Activated CD8-positive, alpha-beta memory T cell treated with anti-CD3 and anti-CD28 coated beads, Interleukin-2, amount 50 U/mL, for 24 hours (primary cell): ENCODE measurements around the gene CDH4.

Experiments used
- DNase-seq: peaks from one replicate; pipeline ENCODE4 v3.0.0-alpha.2; 2020; ENCODE audit errors: extremely low read depth

CDH4 gene

DNA sequence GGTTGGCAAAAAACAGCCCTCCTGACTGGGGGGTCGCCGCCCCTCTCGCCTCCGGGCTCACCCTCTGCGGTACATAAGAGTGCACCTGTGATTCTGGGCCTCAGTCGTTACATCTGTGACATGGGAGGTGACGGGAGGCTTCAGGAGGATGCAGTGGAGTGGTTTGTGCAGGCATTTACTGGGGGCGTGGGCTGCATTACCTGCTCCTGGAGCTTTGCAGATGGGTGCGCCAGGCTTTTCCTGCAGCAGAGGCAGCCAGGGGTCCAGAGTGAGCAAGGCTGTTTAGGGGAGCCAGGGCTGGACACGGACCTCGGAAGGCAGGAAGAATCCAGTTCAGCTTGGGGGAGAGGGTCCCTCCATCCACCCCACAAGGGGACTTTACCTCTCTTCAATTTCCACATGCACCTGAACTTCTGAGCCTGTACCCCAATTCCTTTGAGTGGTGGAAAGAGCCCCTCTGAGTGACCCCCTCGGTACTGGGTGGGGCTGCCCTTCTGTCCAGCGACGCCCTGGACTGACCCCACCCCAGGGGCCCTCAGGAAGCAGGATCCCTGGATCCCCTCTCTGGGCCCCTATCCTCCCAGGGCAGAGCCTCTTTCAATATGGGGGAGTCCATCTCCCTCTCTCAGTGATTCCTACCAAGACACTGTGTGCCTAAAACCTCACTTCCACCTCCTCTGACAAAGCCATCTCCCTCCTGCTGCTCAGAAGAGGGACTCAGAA lies 679.6 kb downstream of the CDH4 start:
- DNase-seq, result no peak

DNA sequence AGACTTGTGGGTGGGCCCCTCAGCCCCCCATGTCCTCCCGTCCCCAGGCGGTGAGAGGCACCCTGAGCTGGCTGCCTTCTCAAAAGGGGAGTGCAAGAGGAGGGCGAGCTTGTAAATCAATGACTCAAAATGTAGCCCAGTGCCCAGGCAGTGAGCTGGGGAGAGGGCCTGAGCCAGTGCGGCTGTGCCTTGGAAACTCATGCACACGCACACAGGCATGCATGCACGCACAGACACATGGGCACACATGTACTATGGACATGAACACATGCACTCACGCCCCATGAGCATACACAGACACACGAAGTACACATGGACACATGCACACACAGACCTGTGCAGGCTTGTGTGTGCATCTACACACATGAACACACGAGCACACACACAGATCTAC lies 680.1 kb downstream of the CDH4 start:
- DNase-seq, result no peak

DNA sequence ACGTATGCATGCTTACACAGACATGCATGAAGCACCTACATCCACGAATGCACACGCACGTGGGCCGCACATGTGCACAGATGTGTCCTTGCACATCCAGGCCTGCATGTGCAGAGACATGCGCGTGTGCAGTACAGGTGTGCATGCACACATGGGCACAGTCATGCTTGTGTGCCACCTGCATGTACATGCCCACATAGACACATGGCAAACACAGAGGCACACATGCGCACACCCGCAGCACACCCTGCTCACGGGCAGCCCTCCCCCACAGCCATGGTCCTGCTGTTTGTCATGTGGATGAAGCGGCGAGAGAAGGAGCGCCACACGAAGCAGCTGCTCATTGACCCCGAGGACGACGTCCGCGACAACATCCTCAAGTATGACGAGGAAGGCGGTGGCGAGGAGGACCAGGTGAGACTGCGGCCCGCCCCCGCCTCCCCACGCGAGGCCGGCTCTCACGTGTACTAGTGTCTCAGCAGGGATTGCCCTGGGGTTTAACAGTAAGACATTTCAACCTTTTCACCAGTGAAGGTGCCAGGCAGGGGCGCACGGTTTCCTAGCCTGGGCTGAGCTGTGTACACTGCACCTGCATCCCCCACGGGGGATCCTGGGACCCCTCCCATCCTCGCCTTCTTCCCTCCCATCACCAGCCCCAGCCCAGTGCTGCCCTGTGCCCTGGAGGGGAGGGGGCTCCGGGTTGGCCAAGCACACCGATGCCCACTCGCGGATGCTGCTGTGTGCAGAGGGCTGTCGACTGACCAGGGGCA lies 680.8 kb downstream of the CDH4 start:
- DNase-seq, result no peak

DNA sequence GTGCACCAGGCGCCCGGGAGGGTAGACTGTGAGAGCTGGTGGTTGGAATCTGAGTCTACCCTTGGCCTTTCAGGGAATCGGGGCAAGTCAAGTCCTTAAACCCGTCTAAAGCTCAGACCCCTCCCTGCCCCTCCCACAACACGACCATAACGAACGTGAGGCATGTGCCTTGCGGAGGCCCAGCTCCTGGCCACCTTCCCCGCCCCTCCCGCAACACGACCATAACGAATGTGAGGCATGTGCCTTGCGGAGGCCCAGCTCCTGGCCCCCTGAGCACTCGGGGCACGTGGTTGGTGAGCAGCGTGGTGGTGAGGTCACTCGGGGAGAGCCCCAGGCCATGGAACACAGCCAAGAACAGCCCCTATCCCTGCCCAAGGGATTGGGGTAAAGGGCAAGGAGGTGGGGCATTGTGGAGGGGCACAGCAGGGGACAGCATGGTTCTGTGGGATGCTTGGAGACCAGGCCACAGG lies 681.5 kb downstream of the CDH4 start:
- no peak for DNase-seq

DNA sequence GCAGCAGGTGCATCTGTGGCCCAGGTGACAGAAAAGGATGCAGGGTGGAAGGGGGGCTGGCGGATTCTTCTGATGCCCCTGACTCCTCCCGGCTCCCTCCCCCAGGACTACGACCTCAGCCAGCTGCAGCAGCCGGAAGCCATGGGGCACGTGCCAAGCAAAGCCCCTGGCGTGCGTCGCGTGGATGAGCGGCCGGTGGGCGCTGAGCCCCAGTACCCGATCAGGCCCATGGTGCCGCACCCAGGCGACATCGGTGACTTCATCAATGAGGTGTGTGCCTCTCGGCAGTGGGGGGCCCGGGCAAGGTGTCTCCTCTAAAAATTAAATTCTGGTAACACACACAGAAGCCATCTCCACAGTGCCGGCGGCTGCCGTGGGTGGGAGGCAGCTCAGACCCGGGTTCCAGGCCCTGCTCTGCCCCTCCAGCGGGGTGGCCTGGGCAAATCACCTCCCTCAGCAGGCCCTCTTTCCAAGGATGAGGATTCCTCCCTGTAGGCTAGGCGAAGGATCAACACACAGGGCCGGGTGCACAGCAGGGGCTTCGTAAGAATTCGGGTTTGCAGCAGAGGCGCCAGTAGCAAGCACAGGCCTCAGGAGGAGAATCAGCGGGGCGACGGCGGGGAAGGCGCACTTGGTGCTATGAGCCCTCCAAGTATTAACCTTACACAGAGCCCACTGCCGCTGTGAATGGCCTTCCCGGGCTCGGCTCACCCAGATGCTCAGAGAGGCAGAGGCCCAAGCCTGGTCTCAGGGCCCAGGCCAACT lies 682.1 kb downstream of the CDH4 start:
- no peak for DNase-seq

DNA sequence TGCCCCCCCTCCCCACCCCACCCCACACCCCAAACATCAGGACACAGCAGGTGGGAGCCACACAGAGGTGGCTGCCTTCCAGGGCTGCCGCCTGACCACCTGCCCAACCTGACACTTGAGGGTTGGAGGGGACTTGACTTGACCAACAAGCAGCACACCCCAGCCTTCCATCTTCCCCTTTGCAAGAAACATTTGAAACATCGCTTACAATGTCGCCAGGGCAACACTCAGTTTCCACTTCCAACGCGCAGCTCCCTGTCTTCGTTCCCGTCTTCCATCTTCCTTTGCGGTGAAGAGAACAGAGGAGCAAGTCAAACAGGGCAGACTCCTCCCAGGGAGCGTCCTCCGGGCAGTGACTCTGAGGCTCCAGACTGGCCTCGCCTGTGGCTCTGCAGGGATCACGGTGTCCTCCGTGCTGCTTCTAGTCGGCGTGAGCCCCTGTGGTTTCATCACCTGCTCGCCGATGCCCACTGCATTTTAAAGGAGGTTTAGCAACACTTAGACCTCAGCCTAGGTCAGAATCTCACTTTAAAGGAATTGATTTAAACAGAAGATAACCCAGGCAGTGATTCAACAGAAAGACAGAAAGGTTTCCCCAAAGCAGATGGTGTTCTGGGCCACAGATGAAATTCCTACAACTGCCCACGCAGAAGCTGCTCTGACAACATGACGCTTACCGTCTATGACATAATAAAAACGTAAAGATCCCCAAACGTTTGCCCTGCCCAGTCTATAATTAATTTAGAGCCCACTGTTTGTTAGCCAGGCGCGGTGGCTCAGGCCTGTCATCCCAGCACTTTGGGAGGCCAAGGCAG lies 682.9 kb downstream of the CDH4 start:
- DNase-seq, result no peak

DNA sequence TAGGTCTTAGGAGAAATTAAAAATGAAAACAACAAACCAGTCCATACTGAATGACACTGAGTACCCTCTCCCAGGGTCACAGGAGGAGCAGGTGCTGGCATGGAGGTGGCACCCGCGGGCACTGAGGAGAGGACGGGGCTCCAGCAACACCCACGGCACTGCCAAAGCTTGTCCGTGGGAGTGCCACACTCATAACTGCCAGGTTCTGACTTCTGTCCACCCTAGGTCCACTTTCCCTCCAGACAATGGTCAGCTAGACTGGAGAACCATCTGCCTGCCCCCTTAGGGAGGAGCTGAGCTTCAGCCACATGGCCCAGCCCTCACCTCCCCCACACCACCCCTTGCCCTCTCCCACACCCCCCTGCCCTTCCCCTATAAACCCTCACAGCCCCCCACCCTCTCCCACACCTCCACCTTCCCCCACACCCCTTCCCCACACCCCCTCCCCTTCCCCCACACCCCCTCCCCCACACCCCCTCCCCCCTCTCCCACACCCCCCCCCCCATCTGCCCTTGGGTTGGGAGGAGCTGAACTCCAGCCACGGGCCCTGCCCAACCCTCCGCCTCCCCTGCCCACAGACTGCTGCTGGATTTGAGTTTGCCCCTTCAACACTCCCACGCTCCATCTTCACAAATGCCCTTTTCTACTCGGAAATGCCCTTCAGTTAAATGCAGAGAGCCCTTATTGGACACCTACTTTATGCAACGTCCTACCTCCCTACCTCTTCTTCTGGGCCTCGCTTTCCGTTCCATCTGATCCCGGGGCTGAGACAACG lies 684.1 kb downstream of the CDH4 start:
- no peak for DNase-seq

DNA sequence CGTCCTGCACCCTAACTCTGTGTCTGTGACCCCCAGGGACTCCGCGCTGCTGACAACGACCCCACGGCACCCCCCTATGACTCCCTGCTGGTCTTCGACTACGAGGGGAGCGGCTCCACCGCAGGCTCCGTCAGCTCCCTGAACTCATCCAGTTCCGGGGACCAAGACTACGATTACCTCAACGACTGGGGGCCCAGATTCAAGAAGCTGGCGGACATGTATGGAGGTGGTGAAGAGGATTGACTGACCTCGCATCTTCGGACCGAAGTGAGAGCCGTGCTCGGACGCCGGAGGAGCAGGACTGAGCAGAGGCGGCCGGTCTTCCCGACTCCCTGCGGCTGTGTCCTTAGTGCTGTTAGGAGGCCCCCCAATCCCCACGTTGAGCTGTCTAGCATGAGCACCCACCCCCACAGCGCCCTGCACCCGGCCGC lies 684.7 kb downstream of the CDH4 start:
- DNase-seq, result no peak

DNA sequence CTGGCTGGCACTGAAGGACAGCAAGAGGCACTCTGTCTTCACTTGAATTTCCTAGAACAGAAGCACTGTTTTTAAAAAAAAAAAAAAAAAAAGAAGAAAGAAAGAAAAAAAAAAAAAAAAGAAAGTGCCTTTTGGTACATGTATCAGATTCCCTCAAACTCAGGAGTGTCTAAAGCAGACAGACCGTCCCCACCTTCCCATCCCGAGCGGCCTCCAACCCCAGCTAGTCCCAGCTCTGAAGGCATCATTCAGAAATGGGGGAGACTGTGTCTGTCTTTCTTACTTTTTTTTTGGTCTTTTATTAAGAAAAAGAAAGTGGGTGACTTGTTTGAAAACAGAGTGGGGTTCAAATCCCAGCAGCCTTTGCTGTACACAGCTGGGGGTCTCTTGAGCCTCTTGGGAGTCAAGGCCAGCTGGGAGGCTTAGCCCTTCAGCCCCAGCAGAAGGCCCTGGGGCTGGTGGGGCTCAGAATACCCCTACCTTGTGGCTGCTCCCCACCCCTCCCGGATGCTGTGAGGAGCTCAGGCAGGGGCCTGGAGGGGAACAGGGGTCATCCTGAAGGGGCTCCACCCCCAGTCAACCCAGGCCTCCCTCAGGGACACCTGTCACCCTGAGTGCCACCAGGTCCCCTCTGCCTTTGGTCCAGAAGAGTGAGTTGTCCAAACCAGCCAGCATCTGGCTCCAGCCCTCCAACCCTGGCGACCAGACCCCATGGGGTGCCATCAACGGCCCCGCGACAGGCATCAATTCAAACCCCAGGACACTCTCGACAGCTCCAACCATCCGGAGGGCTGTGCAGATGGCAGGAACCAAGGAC lies 685.3 kb downstream of the CDH4 start:
- DNase-seq, result no peak

DNA sequence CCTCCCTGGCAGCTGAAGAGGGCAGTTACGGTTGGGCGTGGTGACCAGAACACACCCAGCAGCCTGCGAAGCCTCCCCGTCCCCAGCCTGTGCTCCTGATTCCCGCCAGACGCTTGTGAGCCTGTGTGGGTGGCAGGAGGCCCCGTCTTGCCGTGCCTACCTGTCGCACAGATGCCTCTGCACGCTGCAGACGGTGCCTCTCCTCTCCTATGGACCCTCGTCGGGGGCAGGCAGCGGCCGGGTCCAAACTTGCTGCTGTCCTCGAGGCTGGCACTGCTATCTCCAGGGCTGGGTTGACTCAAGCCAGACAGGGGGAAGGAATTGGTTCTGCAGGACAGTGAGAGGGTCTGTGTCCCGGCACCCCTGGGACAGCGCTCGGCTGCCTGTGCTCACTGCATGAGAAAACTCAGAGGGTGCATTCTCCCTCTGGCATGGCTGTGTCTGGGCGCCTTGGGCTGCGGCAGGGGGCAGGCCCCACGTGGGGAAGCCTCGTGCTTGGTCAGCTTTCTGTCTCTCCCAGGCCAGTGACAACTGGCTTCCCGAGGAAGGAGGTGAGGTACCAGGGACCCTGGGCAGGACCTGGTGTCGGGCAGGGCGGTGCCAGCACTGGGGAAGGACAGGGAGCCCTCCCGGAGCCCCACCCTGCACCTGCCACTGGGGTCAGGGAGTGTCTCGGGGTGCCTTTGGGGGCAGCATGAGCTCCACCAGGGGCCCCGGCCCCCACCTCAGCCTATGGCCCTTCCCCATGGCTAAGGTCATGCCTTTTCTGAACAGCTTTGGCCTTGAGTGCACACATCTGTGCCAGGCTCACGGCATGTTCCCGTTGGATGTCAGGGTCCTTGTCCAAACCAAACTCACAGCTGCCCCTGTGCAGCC lies 686.1 kb downstream of the CDH4 start:
- no peak for DNase-seq

DNA sequence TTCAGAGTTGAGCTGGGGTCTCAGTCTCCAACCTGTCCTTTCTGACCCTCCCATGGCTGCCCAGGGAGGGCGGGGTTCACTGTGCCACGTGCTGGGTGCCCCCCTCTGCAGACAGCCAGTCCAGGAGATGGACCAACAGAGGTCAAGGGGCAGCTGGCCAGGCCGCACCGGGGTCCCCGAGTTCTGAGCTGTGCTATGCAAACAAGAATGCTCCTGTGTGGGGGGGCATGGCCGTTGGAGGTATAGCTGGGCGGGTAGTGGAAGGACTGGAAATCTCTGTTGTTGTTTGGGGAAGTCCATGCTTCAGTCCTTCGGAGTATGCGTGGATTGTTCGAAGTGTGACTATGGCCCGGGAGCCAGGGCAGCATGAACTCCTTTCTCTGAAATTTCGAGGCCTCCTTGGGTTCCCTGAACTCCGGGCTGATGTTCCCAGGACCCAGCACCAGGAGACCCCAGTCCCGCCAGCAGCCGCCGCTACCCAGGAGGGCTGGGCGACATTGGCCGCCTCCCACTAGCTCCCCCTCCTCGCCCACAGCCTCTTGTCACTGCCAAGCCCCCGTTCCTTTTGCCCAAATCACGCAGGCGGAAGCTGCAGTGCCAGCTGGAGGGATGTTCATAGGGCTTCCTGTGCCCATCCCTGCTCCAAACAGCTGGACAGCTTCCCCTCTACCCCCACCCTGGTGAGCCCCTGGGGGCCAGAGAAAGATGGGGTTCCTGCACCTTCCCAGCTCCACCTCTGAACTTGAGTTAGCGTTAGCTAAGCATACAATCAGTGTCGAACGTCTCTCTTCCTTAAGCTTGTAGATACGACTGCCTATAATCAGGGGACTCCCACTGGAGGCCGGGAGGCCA lies 687.0 kb downstream of the CDH4 start:
- DNase-seq, result no peak

DNA sequence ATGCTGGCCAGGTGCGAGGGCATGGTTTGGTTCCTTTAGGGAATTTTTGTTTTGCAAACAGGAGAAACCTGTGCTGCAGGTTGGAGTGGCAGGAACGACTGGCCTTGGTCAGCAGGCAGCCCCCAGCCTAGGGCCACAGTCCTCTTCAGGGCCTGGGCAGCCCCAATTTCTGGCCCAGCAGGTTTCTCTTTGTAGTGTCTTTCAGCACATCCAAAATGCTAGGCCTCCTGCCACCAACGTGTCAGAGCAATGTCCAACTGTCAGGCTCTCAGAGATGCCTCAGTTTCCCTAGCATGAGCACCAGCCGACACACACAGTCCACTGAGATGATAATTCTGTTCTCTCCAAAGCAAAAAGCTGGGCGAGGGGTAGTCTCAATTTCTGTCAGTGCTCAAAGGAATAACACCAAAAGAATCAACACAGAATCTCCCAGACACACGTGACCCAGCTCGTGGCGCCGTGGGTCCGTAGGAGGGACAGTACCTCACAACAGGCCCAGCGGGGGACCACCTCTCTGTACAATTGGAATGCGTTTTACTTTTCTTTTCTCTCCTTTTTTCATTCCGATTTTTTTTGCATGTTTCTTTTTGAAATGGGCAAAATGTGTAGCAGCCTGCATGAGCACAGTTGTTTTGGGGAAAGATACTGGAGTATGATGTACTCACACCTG lies 687.8 kb downstream of the CDH4 start:
- DNase-seq, result no peak

DNA sequence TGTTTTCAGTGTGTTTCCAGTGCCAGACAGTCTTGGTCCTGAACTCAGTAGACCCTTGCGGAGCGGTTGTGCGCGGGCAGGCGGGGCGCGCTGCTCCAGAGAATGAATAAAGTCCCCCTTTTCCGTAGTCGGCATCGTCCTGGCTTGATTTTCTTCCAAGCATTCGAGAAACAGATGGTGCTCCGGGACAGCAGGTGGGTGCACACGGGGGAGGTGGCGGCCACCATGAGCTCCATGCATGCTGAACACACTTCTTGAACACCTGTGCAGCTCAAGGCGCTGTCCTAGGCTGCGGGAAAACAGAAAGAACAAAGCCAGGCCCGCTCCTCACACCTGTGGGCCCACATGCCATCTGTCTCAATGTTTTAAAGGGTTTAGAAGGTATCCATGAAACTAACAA lies 688.4 kb downstream of the CDH4 start:
- no peak for DNase-seq

DNA sequence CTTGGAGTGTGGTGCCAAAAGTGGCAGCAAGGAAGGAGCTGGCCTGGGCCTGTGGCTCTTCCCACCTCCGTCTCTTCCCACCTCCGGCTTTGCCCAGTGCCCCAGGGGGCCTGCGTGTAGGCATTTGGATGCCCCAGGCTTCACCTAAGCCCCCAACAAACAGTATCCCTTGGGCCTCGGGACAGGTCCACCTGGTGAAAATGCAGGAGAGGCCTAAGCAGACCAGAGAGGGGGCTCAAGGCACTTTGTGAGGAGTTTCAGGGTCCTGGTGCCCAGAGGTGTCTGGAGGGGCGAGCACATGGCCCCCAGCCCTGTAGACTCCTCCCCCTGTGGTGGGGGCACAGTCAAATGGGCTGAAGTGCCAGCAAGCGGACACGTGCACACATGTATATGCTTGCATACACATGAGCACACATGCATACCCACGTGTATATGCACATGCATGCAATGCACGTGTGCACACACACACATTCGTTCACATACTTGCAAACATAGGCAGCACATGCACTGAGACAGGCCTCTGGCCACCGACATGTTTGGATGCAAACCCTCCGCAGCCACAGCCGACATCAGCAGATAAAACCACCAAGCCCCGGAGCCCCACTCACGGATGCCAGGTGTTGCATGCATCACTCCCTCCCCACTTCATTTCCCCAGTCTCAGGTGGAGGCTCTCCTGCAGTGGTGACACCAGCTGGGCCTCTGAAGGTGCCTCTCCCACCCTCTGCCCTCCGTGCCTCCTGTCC lies 689.1 kb downstream of the CDH4 start:
- DNase-seq, result no peak

DNA sequence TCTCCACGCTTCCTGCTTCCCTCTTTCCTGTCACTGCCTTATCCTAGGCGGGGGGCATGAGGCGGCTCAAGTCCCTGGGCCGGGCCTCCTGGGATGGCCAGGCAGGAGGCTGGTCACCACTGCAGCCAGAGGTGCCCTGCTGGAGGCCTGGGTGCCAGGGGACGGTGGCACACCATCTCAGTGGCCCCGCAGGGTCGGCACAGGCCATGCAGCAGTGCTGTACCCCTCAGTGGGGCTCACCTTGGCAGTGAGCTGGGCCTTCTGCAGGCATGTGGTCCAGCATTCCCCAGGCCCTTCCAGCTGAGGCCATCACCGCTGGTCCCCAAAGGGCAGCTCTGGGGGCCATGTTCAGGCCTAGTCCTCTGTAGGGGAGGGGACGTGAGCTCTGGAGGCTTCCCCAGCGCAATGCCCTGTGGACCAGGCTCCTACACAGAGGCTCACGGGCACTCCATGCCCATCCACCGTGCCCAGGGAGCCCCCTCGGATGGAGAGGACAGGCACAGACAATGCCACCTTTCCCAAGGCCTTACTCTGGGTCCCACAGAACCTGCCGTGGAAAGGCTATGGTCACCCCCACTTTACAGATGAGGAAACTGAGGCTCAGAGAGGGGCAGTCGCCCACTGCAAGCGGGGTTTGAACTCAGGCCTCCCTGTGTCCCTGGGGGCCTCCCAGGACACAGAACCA lies 689.8 kb downstream of the CDH4 start:
- DNase-seq, result no peak

DNA sequence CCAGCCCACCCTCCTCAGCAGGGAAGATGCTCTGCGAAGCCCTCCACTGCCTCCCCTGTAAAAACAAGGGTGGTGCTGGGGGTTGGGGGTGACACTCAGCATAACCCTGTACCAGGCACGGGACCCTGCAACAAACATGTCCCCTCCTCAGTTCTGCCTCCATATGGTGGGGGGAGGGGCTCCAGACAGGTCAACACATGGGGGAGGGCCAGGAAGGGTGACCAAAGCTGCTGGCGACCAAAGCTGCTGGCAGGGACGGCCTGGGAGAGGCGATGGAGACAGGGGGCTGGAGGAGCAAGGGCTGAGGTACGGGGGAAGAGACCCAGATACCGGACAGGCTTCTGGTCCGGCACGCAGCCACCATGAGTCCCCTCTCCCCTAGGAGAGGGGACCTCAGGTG lies 690.5 kb downstream of the CDH4 start:
- DNase-seq, result no peak
